HepG2 (cell line): ENCODE measurements around the gene DQX1. TPM values are rescaled to one million over a fixed set of nuclear protein-coding genes. Genes with fewer than 3 reads are reported as not detected.

Source experiments
- CSRNP2 ChIP-seq: sonication (generic); formaldehyde crosslinking; conservative IDR thresholded peaks from 2 replicates; pipeline ENCODE4 v1.8.0; 2022; ENCODE audit warnings: low read depth, missing genetic modification reagents
- FOXK2 ChIP-seq: fragments of 450-650 bp; IDR thresholded peaks from 2 replicates; pipeline ENCODE4 v1.6.1; 2016
- GFI1 ChIP-seq: sonication (generic); formaldehyde crosslinking; IDR thresholded peaks from 2 replicates; pipeline ENCODE4 v1.5.0; 2020; ENCODE audit warnings: missing genetic modification reagents, mild to moderate bottlenecking, borderline replicate concordance
- KLF11 ChIP-seq: IDR thresholded peaks from 2 replicates; pipeline ENCODE4 v1.6.1; 2016; ENCODE audit warnings: missing compliant biosample characterization
- SIX1 ChIP-seq: sonication (generic); formaldehyde crosslinking; IDR thresholded peaks from 2 replicates; pipeline ENCODE4 v1.4.0; 2020; ENCODE audit warnings: missing genetic modification reagents, borderline replicate concordance
- SRSF1 ChIP-seq: fragments of 200-400 bp; formaldehyde crosslinking; optimal IDR thresholded peaks from 2 replicates; pipeline ENCODE3; 2017; ENCODE audit warnings: mild to moderate bottlenecking, low read depth, low read length, moderate library complexity
- STAT5B ChIP-seq: sonication (generic); formaldehyde crosslinking; IDR thresholded peaks from 2 replicates; pipeline ENCODE4 v1.4.0; 2020; ENCODE audit warnings: missing genetic modification reagents
- ZBED4 ChIP-seq: sonication (generic); formaldehyde crosslinking; IDR thresholded peaks from 2 replicates; pipeline ENCODE4 v1.4.0; 2020; ENCODE audit warnings: missing genetic modification reagents, borderline replicate concordance
- ZBTB20 ChIP-seq: sonication (generic); formaldehyde crosslinking; IDR thresholded peaks from 2 replicates; pipeline ENCODE4 v1.8.1; 2023; ENCODE audit warnings: missing genetic modification reagents, low read depth, mild to moderate bottlenecking, borderline replicate concordance
- ZBTB42 ChIP-seq: sonication (generic); formaldehyde crosslinking; IDR thresholded peaks from 2 replicates; pipeline ENCODE4 v1.5.0; 2020; ENCODE audit warnings: mild to moderate bottlenecking, missing genetic modification reagents
- ZNF350 ChIP-seq: sonication (generic); formaldehyde crosslinking; IDR thresholded peaks from 2 replicates; pipeline ENCODE4 v1.4.0; 2020; ENCODE audit warnings: mild to moderate bottlenecking, low read depth, missing genetic modification reagents, borderline replicate concordance
- ZNF383 ChIP-seq: sonication (generic); formaldehyde crosslinking; IDR thresholded peaks from 2 replicates; pipeline ENCODE4 v1.4.0; 2020; ENCODE audit warnings: missing genetic modification reagents, mild to moderate bottlenecking, borderline replicate concordance
- ZNF569 ChIP-seq: sonication (generic); formaldehyde crosslinking; IDR thresholded peaks from 2 replicates; pipeline ENCODE4 v1.5.0; 2020; ENCODE audit warnings: mild to moderate bottlenecking, missing genetic modification reagents, moderate library complexity, borderline replicate concordance
- ZNF639 ChIP-seq: conservative IDR thresholded peaks from 2 replicates; pipeline ENCODE4 v1.6.1; 2018; ENCODE audit warnings: missing genetic modification reagents
- polyA plus RNA-seq, 8 experiments: library from polyadenylated mRNA; depleted of rRNA in 3 of 8; stranded (reverse) in 7 of 8; unstranded in 1 of 8; fragments of >200 nt; fragmentation: Illumina TruSeq in 4 of 8; extraction: Trizol in 4 of 8; gene quantifications; 2 replicates each; pipeline versions ENCODE4 v1.2.1 to v1.2.3, GENCODE V29; 2011 to 2016; ENCODE audit warnings: low read depth in 4 of 8, missing spikeins in 1 of 8, mixed read lengths in 1 of 8; ENCODE audit not compliant: insufficient read depth in 1 of 8
- total RNA-seq, 5 experiments: library from RNA; depleted of rRNA; stranded (reverse); fragments of >200 nt; fragmentation: Illumina TruSeq; extraction: Trizol; gene quantifications; 2 replicates each; pipeline ENCODE4 v1.2.3, GENCODE V29; 2016; ENCODE audit warnings: low read depth in 1 of 5
- TF ChIP-seq, protein P1 (sequence below): sonication (generic); formaldehyde crosslinking; IDR thresholded peaks from 2 replicates; pipeline ENCODE4 v1.8.1; 2023; ENCODE audit warnings: mild to moderate bottlenecking, missing genetic modification reagents
- TF ChIP-seq, protein P2 (sequence below): sonication (generic); formaldehyde crosslinking; conservative IDR thresholded peaks from 2 replicates; pipeline ENCODE4 v1.4.0; 2020; ENCODE audit warnings: missing genetic modification reagents

The DQX1 gene
- total and polyA plus RNA-seq, 2 of the 13 experiments (the other 11 are each of a cell fraction or from before 2014, with no cell fraction given) = 27.6 to 89.8 TPM

GRCh38 chr2:74525717-74526648 lies at the start of gene DQX1 (continued):
- TF ChIP-seq ZBED4 (CRISPR knock-in tag) = peak; percentile 50; the same call in 1 of the 2 replicates
- TF ChIP-seq, protein P1, sequence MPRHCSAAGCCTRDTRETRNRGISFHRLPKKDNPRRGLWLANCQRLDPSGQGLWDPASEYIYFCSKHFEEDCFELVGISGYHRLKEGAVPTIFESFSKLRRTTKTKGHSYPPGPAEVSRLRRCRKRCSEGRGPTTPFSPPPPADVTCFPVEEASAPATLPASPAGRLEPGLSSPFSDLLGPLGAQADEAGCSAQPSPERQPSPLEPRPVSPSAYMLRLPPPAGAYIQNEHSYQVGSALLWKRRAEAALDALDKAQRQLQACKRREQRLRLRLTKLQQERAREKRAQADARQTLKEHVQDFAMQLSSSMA (CRISPR knock-in tag) = peak; percentile 49; the same call in 1 of the 2 replicates
- no peak for TF ChIP-seq ZNF639
- no peak for TF ChIP-seq CSRNP2
- peak; percentile 86; the same call in 1 of the 2 replicates for TF ChIP-seq ZBTB42 (CRISPR knock-in tag)
- TF ChIP-seq SIX1 (CRISPR knock-in tag) = 0 out of 2 replicates have a peak, but pooled peaks have one; percentile 16
- TF ChIP-seq ZBTB20 (CRISPR knock-in tag) = peak; percentile 99
- peak; percentile 69; the same call in 1 of the 2 replicates for TF ChIP-seq FOXK2
- TF ChIP-seq ZNF569 (CRISPR knock-in tag) = 0 out of 2 replicates have a peak, but pooled peaks have one; percentile 68
- TF ChIP-seq ZNF350 (CRISPR knock-in tag) = 0 out of 2 replicates have a peak, but pooled peaks have one; percentile 46
- TF ChIP-seq STAT5B (CRISPR knock-in tag) = peak; percentile 22; the same call in 1 of the 2 replicates
- TF ChIP-seq, protein P2, sequence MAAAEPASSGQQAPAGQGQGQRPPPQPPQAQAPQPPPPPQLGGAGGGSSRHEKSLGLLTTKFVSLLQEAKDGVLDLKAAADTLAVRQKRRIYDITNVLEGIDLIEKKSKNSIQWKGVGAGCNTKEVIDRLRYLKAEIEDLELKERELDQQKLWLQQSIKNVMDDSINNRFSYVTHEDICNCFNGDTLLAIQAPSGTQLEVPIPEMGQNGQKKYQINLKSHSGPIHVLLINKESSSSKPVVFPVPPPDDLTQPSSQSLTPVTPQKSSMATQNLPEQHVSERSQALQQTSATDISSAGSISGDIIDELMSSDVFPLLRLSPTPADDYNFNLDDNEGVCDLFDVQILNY = no peak
- TF ChIP-seq KLF11 (CRISPR knock-in tag) = peak; percentile 32; the same call in 1 of the 2 replicates
- no peak for TF ChIP-seq GFI1 (CRISPR knock-in tag)
- TF ChIP-seq SRSF1 = no peak
- no peak; the same call in 1 of the 2 replicates for TF ChIP-seq ZNF383
